Tibial artery (tissue), 4 donors: ENCODE measurements around the gene EIF4A2.

ENCODE experiments used
- DNase-seq, 2 donors: peaks; one replicate each; pipeline ENCODE4 v3.0.0-alpha.2; 2019
- H3K27ac ChIP-seq, 2 donors: fragments of 200-600 bp; sonication (generic) in 1 of 2; 1 replicate in 1 of 2; 2 replicates in 1 of 2; pipeline ENCODE4 v1.5.1; 2018 to 2019; ENCODE audit warnings: mild to moderate bottlenecking in 1 of 2
- H3K27me3 ChIP-seq, 2 donors: fragments of 200-600 bp; sonication (generic) in 1 of 2; one replicate each; pipeline versions ENCODE4 v1.5.1 to v1.6.0; 2016 to 2019
- H3K36me3 ChIP-seq, 3 donors: fragments of 200-600 bp; sonication (generic) in 2 of 3; one replicate each; pipeline ENCODE4 v1.5.1; 2016 to 2019; ENCODE audit warnings: mild to moderate bottlenecking in 2 of 3
- H3K4me1 ChIP-seq, 4 donors: fragments of 200-600 bp; sonication (generic) in 2 of 4; 1 replicate in 3 of 4; 2 replicates in 1 of 4; pipeline ENCODE4 v1.5.1; 2016 to 2019
- H3K4me3 ChIP-seq, 2 donors: fragments of 200-600 bp; sonication (generic) in 1 of 2; 1 replicate in 1 of 2; 2 replicates in 1 of 2; pipeline ENCODE4 v1.5.1; 2018 to 2019; ENCODE audit warnings: mild to moderate bottlenecking in 2 of 2
- H3K9me3 ChIP-seq, 3 donors: fragments of 200-600 bp; sonication (generic) in 1 of 3; one replicate each; pipeline ENCODE4 v1.5.1; 2016 to 2019
- CTCF ChIP-seq, 2 experiments: fragments of 200-600 bp in 1 of 2; fragments of 450-650 bp in 1 of 2; IDR thresholded peaks; one replicate each; pipeline ENCODE4 v1.5.1; 2017 to 2019; ENCODE audit warnings: antibody characterized with exemption in 2 of 2, mild to moderate bottlenecking in 1 of 2, moderate library complexity in 1 of 2
- intact Hi-C: fragments of 100-400 bp; cut with DNase I; formaldehyde crosslinking; loops from one replicate; pipeline ENCODE4 v1.15.0; 2023; ENCODE audit warnings: low total_unique reads

Gene EIF4A2

GRCh38 chr3:186751480-186751879 is 31.9 kb upstream of the EIF4A2 start:
- Histone ChIP-seq H3K9me3 (no peaks in the 10 kb centered on the region), H3K36me3 (no peaks in the 10 kb centered on the region), H3K4me3 (no peak overlapping the region), H3K27ac (no peak overlapping the region), H3K4me1 (no peaks in the 10 kb centered on the region), H3K27me3 (no peaks in the 10 kb centered on the region)
- TF ChIP-seq CTCF (IDR thresholded peaks at IDR 0.05), result no peak
- DNase-seq, result no peak
- intact Hi-C loops, result no loop called here

GRCh38 chr3:186754006-186754405 is 29.4 kb upstream of the EIF4A2 start:
- Histone ChIP-seq H3K36me3 (no peaks in the 10 kb centered on the region), H3K27ac (no peak overlapping the region), H3K4me1 (no peaks in the 10 kb centered on the region), H3K9me3 (no peaks in the 10 kb centered on the region), H3K27me3 (no peaks in the 10 kb centered on the region), H3K4me3 (no peak overlapping the region)
- DNase-seq, result no peak
- no peak for TF ChIP-seq CTCF (IDR thresholded peaks at IDR 0.05)
- intact Hi-C loops, result no loop called here

- Histone ChIP-seq H3K4me1 (no peaks in the 10 kb centered on the region), H3K9me3 (no peaks in the 10 kb centered on the region), H3K36me3 (no peaks in the 10 kb centered on the region), H3K27me3 (no peaks in the 10 kb centered on the region), H3K27ac (no peak overlapping the region), H3K4me3 (no peak overlapping the region)
- no peak for TF ChIP-seq CTCF (IDR thresholded peaks at IDR 0.05)
- intact Hi-C loops, result no loop called here
- DNase-seq, result no peak
These were observed 28.5 kb upstream of the EIF4A2 start for GRCh38 chr3:186754871-186755270.

- no peak for DNase-seq
- Histone ChIP-seq H3K27ac (no peak overlapping the region), H3K9me3 (no peaks in the 10 kb centered on the region), H3K4me3 (no peak overlapping the region), H3K27me3 (no peaks in the 10 kb centered on the region), H3K36me3 (no peaks in the 10 kb centered on the region), H3K4me1 (no peaks in the 10 kb centered on the region)
- no peak for TF ChIP-seq CTCF (IDR thresholded peaks at IDR 0.05)
- intact Hi-C loops, result no loop called here
These were observed 26.2 kb upstream of the EIF4A2 start for GRCh38 chr3:186757214-186757613.

- Histone ChIP-seq H3K27me3 (no peaks in the 10 kb centered on the region), H3K9me3 (no peaks in the 10 kb centered on the region), H3K36me3 (no peaks in the 10 kb centered on the region), H3K4me1 (no peaks in the 10 kb centered on the region), H3K4me3 (no peak overlapping the region), H3K27ac (no peak overlapping the region)
- TF ChIP-seq CTCF (IDR thresholded peaks at IDR 0.05), result no peak
- intact Hi-C loops, result no loop called here
- no peak for DNase-seq
These were observed 25.6 kb upstream of the EIF4A2 start for GRCh38 chr3:186757686-186758220.
